Hepatocyte (in vitro differentiated cells): Measurements from ENCODE around the gene HHAT. TPM values are rescaled to one million over a fixed set of nuclear protein-coding genes. Genes with fewer than 3 reads are reported as not detected.

Experiments used
- DNase-seq: peaks from one replicate; pipeline ENCODE4 v3.0.0-alpha.2; 2016; ENCODE audit warnings: low spot score
- H2AFZ ChIP-seq: fragments of 200-600 bp; sonication (generic); 2 replicates; pipeline ENCODE4 v1.6.0; 2016; ENCODE audit warnings: antibody characterized with exemption, mild to moderate bottlenecking
- H3K27ac ChIP-seq: fragments of 200-600 bp; sonication (generic); 2 replicates; pipeline ENCODE4 v1.5.1; 2016; ENCODE audit warnings: mild to moderate bottlenecking
- H3K27me3 ChIP-seq: fragments of 200-600 bp; sonication (generic); 2 replicates; pipeline ENCODE4 v1.6.1; 2016
- H3K36me3 ChIP-seq: fragments of 200-600 bp; sonication (generic); replicated peaks from 2 replicates; pipeline ENCODE4 v1.5.1; 2016; ENCODE audit warnings: low read depth; ENCODE audit not compliant: insufficient read depth
- H3K4me1 ChIP-seq: fragments of 200-600 bp; sonication (generic); 2 replicates; pipeline ENCODE4 v1.5.1; 2016; ENCODE audit warnings: mild to moderate bottlenecking, moderate library complexity; ENCODE audit not compliant: insufficient read depth
- H3K4me2 ChIP-seq: fragments of 200-600 bp; sonication (generic); 2 replicates; pipeline ENCODE4 v1.6.0; 2016
- H3K4me3 ChIP-seq: fragments of 200-600 bp; sonication (generic); 2 replicates; pipeline ENCODE4 v1.5.1; 2016; ENCODE audit warnings: mild to moderate bottlenecking
- H3K79me2 ChIP-seq: fragments of 200-600 bp; sonication (generic); 2 replicates; pipeline ENCODE4 v1.6.0; 2017; ENCODE audit warnings: mild to moderate bottlenecking
- H3K9me2 ChIP-seq: fragments of 200-600 bp; sonication (generic); replicated peaks from 2 replicates; pipeline ENCODE4 v1.6.0; 2017; ENCODE audit warnings: mild to moderate bottlenecking; ENCODE audit not compliant: insufficient read depth
- H3K9me3 ChIP-seq: fragments of 200-600 bp; sonication (generic); 2 replicates; pipeline ENCODE4 v1.5.1; 2016; ENCODE audit warnings: low read depth, mild to moderate bottlenecking
- H4K20me1 ChIP-seq: fragments of 200-600 bp; sonication (generic); 2 replicates; pipeline ENCODE4 v1.6.0; 2016; ENCODE audit warnings: mild to moderate bottlenecking; ENCODE audit not compliant: insufficient read depth, poor library complexity, severe bottlenecking
- CTCF ChIP-seq: fragments of 200-600 bp; sonication (generic); IDR thresholded peaks from 2 replicates; pipeline ENCODE4 v1.5.1; 2016; ENCODE audit warnings: antibody characterized with exemption, mild to moderate bottlenecking; ENCODE audit not compliant: poor library complexity
- EZH2 ChIP-seq: fragments of 200-600 bp; sonication (generic); IDR thresholded peaks from 2 replicates; pipeline ENCODE4 v1.6.1; 2016; ENCODE audit warnings: antibody characterized with exemption, mild to moderate bottlenecking, borderline replicate concordance
- EZH2phosphoT487 ChIP-seq: fragments of 200-600 bp; sonication (generic); IDR thresholded peaks from one replicate; pipeline ENCODE4 v1.6.1; 2018; ENCODE audit warnings: antibody characterized with exemption, mild to moderate bottlenecking, low read depth, moderate library complexity; ENCODE audit not compliant: unreplicated experiment, severe bottlenecking
- WGBS: methylation state at CpG from one replicate; pipeline ENCODE4 v1.1.6; 2016; ENCODE audit warnings: low lambda C conversion rate; ENCODE audit errors: missing lambda C conversion rate; 5-methylcytosine and 5-hydroxymethylcytosine counted together
- polyA plus RNA-seq: library from polyadenylated mRNA; unstranded; fragments of >200 nt; fragmentation: Nextera tagmentation; extraction: Ambion mirVana; gene quantifications from 2 replicates; pipeline ENCODE4 v1.2.1, GENCODE V29; 2016
- total RNA-seq: library from RNA; depleted of rRNA; stranded (reverse); fragments of >200 nt; gene quantifications from 2 replicates; pipeline ENCODE4 v1.2.3, GENCODE V29; 2014

Gene HHAT
- total and polyA plus RNA-seq, 2 experiments from 2014 or later: 5.3 to 6.3 TPM

- H3K27ac ChIP-seq: no peak overlapping the region
- DNase-seq: no peak
- WGBS: 62% methylated on average over 3 of the region's 3 CpGs
- TF ChIP-seq CTCF: no peak
- TF ChIP-seq EZH2phosphoT487: no peak
- no peak for TF ChIP-seq EZH2
- H2AFZ ChIP-seq: no peak overlapping the region
- H3K9me2 ChIP-seq: no peaks in the 10 kb centered on the region
- H3K27me3 ChIP-seq: no peaks in the 10 kb centered on the region
- H3K4me3 ChIP-seq: no peak overlapping the region
- H3K79me2 ChIP-seq: no peaks in the 10 kb centered on the region
- no peaks in the 10 kb centered on the region for H4K20me1 ChIP-seq
- H3K4me2 ChIP-seq: no peak overlapping the region
- no peaks in the 10 kb centered on the region for H3K4me1 ChIP-seq
- no peaks in the 10 kb centered on the region for H3K9me3 ChIP-seq
- H3K36me3 ChIP-seq: no peaks in the 10 kb centered on the region
These were observed 49.1 kb downstream of the HHAT start for GRCh38 chr1:210377731-210378333.

- TF ChIP-seq CTCF (no peak), EZH2phosphoT487 (no peak), EZH2 (no peak)
- no peak overlapping the region for H3K4me3 ChIP-seq
- no peak overlapping the region for H2AFZ ChIP-seq
- H3K4me1 ChIP-seq: no peaks in the 10 kb centered on the region
- DNase-seq: no peak
- no peaks in the 10 kb centered on the region for H3K27me3 ChIP-seq
- no peaks in the 10 kb centered on the region for H3K9me2 ChIP-seq
- no peaks in the 10 kb centered on the region for H4K20me1 ChIP-seq
- H3K36me3 ChIP-seq: no peaks in the 10 kb centered on the region
- H3K4me2 ChIP-seq: no peak overlapping the region
- no peaks in the 10 kb centered on the region for H3K9me3 ChIP-seq
- no peaks in the 10 kb centered on the region for H3K79me2 ChIP-seq
- WGBS: 100% methylated on average over 1 of the region's 1 CpG
- H3K27ac ChIP-seq: no peak overlapping the region
These were observed 50.0 kb downstream of the HHAT start for GRCh38 chr1:210378736-210379135.

- H3K4me1 ChIP-seq: peaks cover 4% of the 10 kb centered on the region
- no peaks in the 10 kb centered on the region for H4K20me1 ChIP-seq
- no peaks in the 10 kb centered on the region for H3K79me2 ChIP-seq
- TF ChIP-seq EZH2phosphoT487 (no peak), EZH2 (no peak), CTCF (no peak)
- no peaks in the 10 kb centered on the region for H3K27me3 ChIP-seq
- H3K36me3 ChIP-seq: no peaks in the 10 kb centered on the region
- DNase-seq: no peak
- no peaks in the 10 kb centered on the region for H3K9me3 ChIP-seq
- no peak overlapping the region for H3K4me3 ChIP-seq
- 88% methylated on average over 4 of the region's 4 CpGs for WGBS
- no peak overlapping the region for H3K4me2 ChIP-seq
- no peak overlapping the region for H3K27ac ChIP-seq
- no peaks in the 10 kb centered on the region for H3K9me2 ChIP-seq
- H2AFZ ChIP-seq: no peak overlapping the region
These were observed 53.2 kb downstream of the HHAT start for GRCh38 chr1:210381934-210382333.

- DNase-seq: no peak
- Histone ChIP-seq H3K36me3 (no peaks in the 10 kb centered on the region), H3K27me3 (no peaks in the 10 kb centered on the region), H3K9me3 (no peaks in the 10 kb centered on the region), H3K4me1 (peaks cover 4% of the 10 kb centered on the region), H3K9me2 (no peaks in the 10 kb centered on the region), H2AFZ (no peak overlapping the region), H4K20me1 (no peaks in the 10 kb centered on the region), H3K4me2 (no peak overlapping the region), H3K27ac (peak overlapping the region; percentile 20), H3K4me3 (no peak overlapping the region), H3K79me2 (no peaks in the 10 kb centered on the region)
- TF ChIP-seq EZH2phosphoT487: no peak
- no peak for TF ChIP-seq EZH2
- TF ChIP-seq CTCF: no peak
These were observed 55.9 kb downstream of the HHAT start for GRCh38 chr1:210384625-210385024.
